OCI-LY7 (cell line): ENCODE data around the gene LRRC46.

ENCODE experiments used
- EZH2phosphoT487 ChIP-seq: fragments of 200-600 bp; sonication (generic); IDR thresholded peaks from 2 replicates; pipeline ENCODE4 v1.6.1; 2018; ENCODE audit warnings: low read depth, borderline replicate concordance, mild to moderate bottlenecking, mixed run types, antibody characterized with exemption, low read length, moderate library complexity, mixed read lengths
- TF ChIP-seq, protein P1 (sequence below): fragments of 200-600 bp; sonication (generic); conservative IDR thresholded peaks from 2 replicates; pipeline ENCODE4 v1.5.1; 2014; ENCODE audit warnings: mild to moderate bottlenecking, antibody characterized with exemption, low read length, moderate library complexity, mixed read lengths

DNA sequence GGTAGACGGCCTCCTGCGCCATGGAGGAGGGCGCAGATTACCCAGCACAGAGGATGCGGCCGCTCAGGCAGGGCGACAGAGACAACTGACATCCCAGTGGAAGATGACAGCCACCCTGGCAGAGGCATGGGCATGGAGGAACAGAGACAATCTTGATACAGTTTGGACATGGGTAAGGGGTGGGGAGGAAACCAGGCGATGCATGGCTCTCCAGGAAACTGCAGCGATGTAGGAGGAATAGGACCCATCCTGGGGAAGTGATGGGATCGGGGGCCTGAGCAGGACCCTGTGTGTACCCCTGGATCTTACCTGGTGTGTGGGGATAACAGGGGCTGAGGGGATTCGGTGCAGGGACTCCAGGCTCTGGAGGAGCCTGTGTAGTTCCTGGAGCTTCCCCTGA lies 14.5 kb upstream of the LRRC46 start:
- no peak for TF ChIP-seq EZH2phosphoT487
- TF ChIP-seq, protein P1, sequence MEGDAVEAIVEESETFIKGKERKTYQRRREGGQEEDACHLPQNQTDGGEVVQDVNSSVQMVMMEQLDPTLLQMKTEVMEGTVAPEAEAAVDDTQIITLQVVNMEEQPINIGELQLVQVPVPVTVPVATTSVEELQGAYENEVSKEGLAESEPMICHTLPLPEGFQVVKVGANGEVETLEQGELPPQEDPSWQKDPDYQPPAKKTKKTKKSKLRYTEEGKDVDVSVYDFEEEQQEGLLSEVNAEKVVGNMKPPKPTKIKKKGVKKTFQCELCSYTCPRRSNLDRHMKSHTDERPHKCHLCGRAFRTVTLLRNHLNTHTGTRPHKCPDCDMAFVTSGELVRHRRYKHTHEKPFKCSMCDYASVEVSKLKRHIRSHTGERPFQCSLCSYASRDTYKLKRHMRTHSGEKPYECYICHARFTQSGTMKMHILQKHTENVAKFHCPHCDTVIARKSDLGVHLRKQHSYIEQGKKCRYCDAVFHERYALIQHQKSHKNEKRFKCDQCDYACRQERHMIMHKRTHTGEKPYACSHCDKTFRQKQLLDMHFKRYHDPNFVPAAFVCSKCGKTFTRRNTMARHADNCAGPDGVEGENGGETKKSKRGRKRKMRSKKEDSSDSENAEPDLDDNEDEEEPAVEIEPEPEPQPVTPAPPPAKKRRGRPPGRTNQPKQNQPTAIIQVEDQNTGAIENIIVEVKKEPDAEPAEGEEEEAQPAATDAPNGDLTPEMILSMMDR = no peak
